ENCODE measurements around the gene PTPRT. TPM values are rescaled to one million over a fixed set of nuclear protein-coding genes. Genes with fewer than 3 reads are reported as not detected.

PTPRT gene
- total RNA-seq, 1 experiment from 2014 or later: not detected

GRCh38 chr20:42130810-42131596, 1058.7 kb downstream of the PTPRT start:
- intact Hi-C loops (cut with micrococcal nuclease): no loop called here
- H3K4me3 ChIP-seq (ENCODE audit: low read length): no peak overlapping the region
- no peak for ATAC-seq
- no peaks in the 10 kb centered on the region for H3K4me1 ChIP-seq (ENCODE audit: insufficient read depth, low read length)
- H3K9me3 ChIP-seq (ENCODE audit: low read length): peaks cover 33% of the 10 kb centered on the region; the same call in 1 of the 2 replicates
- CTCF ChIA-PET: no interaction called here
- no peak overlapping the region for H2AFZ ChIP-seq (ENCODE audit: low read length)
- no TSS peak for BruUV-seq (replicated peaks)
- no peaks in the 10 kb centered on the region for H4K20me1 ChIP-seq (ENCODE audit: low read length)
- H3F3A ChIP-seq (ENCODE audit: low read length, unreplicated experiment): no peaks in the 10 kb centered on the region
- H3K36me3 ChIP-seq (ENCODE audit: low read depth, low read length): no peaks in the 10 kb centered on the region
- no peak overlapping the region for H3K27ac ChIP-seq (ENCODE audit: low read length)
- no peaks in the 10 kb centered on the region for H3K9me2 ChIP-seq (replicated peaks; ENCODE audit: low read length)
- H3K79me2 ChIP-seq (ENCODE audit: low read length): no peaks in the 10 kb centered on the region
- H3K27me3 ChIP-seq (ENCODE audit: low read length): no peaks in the 10 kb centered on the region
- POLR2A ChIA-PET (ENCODE audit: unreplicated experiment): no interaction called here
- no peak for DNase-seq
- no peak overlapping the region for H3K9ac ChIP-seq (ENCODE audit: low read length)
- TF ChIP-seq CTCF (conservative IDR thresholded peaks at IDR 0.05; ENCODE audit: low read depth, low read length) (no peak), EZH2 (IDR thresholded peaks at IDR 0.05; ENCODE audit: low read length, unreplicated experiment) (no peak), EZH2phosphoT487 (IDR thresholded peaks at IDR 0.05; ENCODE audit: borderline replicate concordance, low read length) (no peak)
- no peak overlapping the region for H3K4me2 ChIP-seq (ENCODE audit: low read length)

- no TSS peak for BruUV-seq (replicated peaks)
- no peaks in the 10 kb centered on the region for H3K4me1 ChIP-seq (ENCODE audit: insufficient read depth, low read length)
- ATAC-seq: no peak
- H3K27me3 ChIP-seq (ENCODE audit: low read length): no peaks in the 10 kb centered on the region
- peaks cover 22% of the 10 kb centered on the region; the same call in 1 of the 2 replicates for H3K9me3 ChIP-seq (ENCODE audit: low read length)
- H3K9ac ChIP-seq (ENCODE audit: low read length): no peak overlapping the region
- CTCF ChIA-PET: no interaction called here
- DNase-seq: no peak
- no peaks in the 10 kb centered on the region for H3F3A ChIP-seq (ENCODE audit: low read length, unreplicated experiment)
- no peaks in the 10 kb centered on the region for H3K9me2 ChIP-seq (replicated peaks; ENCODE audit: low read length)
- no peak for TF ChIP-seq EZH2phosphoT487 (IDR thresholded peaks at IDR 0.05; ENCODE audit: borderline replicate concordance, low read length)
- TF ChIP-seq CTCF (conservative IDR thresholded peaks at IDR 0.05; ENCODE audit: low read depth, low read length): no peak
- TF ChIP-seq EZH2 (IDR thresholded peaks at IDR 0.05; ENCODE audit: low read length, unreplicated experiment): no peak
- POLR2A ChIA-PET (ENCODE audit: unreplicated experiment): no interaction called here
- intact Hi-C loops (cut with micrococcal nuclease): no loop called here
- H3K4me3 ChIP-seq (ENCODE audit: low read length): no peak overlapping the region
- no peaks in the 10 kb centered on the region for H4K20me1 ChIP-seq (ENCODE audit: low read length)
- no peaks in the 10 kb centered on the region for H3K79me2 ChIP-seq (ENCODE audit: low read length)
- H2AFZ ChIP-seq (ENCODE audit: low read length): no peak overlapping the region
- H3K4me2 ChIP-seq (ENCODE audit: low read length): no peak overlapping the region
- no peaks in the 10 kb centered on the region for H3K36me3 ChIP-seq (ENCODE audit: low read depth, low read length)
- H3K27ac ChIP-seq (ENCODE audit: low read length): no peak overlapping the region
Measured at GRCh38 chr20:42125426-42125825, 1064.3 kb downstream of the PTPRT start.

- BruUV-seq (replicated peaks): no TSS peak
- H3K4me3 ChIP-seq (ENCODE audit: low read length): no peak overlapping the region
- H3K27ac ChIP-seq (ENCODE audit: low read length): no peak overlapping the region
- H3K9me3 ChIP-seq (ENCODE audit: low read length): peaks cover 22% of the 10 kb centered on the region; the same call in 1 of the 2 replicates
- no peaks in the 10 kb centered on the region for H4K20me1 ChIP-seq (ENCODE audit: low read length)
- intact Hi-C loops (cut with micrococcal nuclease): no loop called here
- H3K27me3 ChIP-seq (ENCODE audit: low read length): no peaks in the 10 kb centered on the region
- ChIA-PET POLR2A (ENCODE audit: unreplicated experiment) (no interaction called here), CTCF (no interaction called here)
- no peak overlapping the region for H2AFZ ChIP-seq (ENCODE audit: low read length)
- H3K79me2 ChIP-seq (ENCODE audit: low read length): no peaks in the 10 kb centered on the region
- H3K4me1 ChIP-seq (ENCODE audit: insufficient read depth, low read length): no peaks in the 10 kb centered on the region
- no peak overlapping the region for H3K4me2 ChIP-seq (ENCODE audit: low read length)
- TF ChIP-seq EZH2 (IDR thresholded peaks at IDR 0.05; ENCODE audit: low read length, unreplicated experiment): no peak
- no peak for TF ChIP-seq EZH2phosphoT487 (IDR thresholded peaks at IDR 0.05; ENCODE audit: borderline replicate concordance, low read length)
- no peak for TF ChIP-seq CTCF (conservative IDR thresholded peaks at IDR 0.05; ENCODE audit: low read depth, low read length)
- H3K9ac ChIP-seq (ENCODE audit: low read length): no peak overlapping the region
- no peaks in the 10 kb centered on the region for H3F3A ChIP-seq (ENCODE audit: low read length, unreplicated experiment)
- H3K9me2 ChIP-seq (replicated peaks; ENCODE audit: low read length): no peaks in the 10 kb centered on the region
- H3K36me3 ChIP-seq (ENCODE audit: low read depth, low read length): no peaks in the 10 kb centered on the region
- ATAC-seq: no peak
- no peak for DNase-seq
Measured at GRCh38 chr20:42123981-42124473, 1065.7 kb downstream of the PTPRT start.

All from PC-3 (cell line).